ENCODE data around the gene PPP1CC.
"Not testable (repeated sequence)": the region's sequence is repeated elsewhere in the genome, so short reads cannot be mapped to it uniquely, and the experiment has no call there.

Gene PPP1CC

DNA sequence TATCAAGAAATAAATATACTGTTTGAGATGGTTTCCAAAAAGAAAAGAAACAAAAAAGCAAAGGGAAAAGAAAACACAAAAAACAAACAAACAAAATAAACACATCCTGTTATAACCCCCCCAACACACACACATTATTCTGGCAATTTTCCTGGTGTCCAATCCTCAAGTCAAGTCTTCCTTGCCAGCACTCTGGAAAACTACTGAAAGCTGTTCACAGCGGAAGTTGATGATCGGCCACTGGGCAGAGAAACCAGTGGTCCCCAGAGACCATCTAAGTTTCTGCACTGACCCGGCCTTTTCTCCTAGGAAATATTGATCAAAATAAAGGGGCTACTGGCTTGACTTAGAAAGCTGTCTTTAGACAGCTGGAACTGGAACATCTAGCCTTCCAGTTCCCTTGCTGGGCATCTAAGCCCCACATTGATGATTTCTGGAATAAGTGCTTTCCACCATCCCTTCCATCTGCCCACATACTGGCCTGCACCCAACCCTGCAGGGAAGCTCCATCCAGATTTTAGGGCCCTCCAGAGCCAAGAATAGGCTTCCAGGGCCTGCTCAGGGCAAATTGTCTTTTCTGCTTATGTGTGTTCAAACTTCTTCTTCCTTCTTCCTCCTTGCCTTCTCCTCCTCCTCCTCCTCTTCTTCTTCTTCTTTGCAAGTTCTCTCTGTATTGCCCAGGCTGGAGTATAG is 11.6 kb upstream of the PPP1CC start:
- DNase-seq (ENCODE audit: low spot score) = no peak

DNA sequence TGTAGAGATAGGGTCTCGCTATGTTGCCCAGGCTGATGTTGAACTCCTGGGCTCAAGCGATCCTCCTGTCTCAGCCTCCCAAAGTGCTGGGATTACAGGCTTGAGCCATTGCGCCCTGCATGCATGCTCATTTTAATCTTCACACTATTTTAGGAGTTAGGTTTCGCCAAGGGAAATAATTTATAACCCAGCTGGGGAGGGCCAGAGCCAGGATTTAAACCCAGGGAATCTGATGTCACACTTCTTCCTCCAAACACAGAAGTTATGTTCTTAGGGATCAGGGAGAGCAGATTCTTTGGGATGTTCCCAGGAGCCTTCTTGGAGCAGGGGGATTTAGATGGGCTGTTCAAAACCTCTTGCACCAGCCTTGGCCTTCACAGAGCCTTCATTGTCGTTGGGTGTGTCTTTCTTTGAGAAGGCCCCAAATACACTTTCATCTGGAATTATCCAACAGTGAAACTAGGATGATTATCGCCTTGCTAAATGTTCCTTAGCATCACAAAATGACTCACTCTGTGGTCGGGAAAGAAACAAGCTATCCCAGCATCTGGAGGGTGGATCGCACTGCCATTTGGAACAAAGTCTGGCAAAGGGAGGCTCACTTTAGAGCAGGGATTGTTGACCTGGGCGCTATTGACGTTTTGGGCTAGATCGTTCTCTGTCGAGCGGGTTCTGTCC is 8.2 kb upstream of the PPP1CC start:
- no peak for DNase-seq (ENCODE audit: low spot score)

DNA sequence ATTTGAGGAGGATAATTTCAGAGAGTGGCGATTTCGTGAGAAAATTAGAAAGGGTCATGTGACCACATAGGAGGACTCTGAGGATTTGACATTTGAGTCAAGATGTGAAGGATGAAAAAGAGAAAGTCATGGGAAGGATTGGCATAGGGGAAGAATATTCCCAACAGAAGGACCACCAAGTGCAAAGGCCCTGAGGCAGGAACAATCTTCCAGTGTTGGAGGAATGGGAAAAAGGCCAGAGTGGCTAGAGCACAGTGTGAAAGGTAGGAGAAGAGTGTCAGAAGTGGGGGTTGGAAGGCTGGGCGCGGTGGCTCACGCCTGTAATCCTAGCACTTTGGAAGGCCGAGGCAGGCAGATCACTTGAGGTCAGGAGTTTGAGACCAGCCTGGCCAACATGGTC is 3.9 kb upstream of the PPP1CC start:
- no peak for DNase-seq (ENCODE audit: low spot score)

DNA sequence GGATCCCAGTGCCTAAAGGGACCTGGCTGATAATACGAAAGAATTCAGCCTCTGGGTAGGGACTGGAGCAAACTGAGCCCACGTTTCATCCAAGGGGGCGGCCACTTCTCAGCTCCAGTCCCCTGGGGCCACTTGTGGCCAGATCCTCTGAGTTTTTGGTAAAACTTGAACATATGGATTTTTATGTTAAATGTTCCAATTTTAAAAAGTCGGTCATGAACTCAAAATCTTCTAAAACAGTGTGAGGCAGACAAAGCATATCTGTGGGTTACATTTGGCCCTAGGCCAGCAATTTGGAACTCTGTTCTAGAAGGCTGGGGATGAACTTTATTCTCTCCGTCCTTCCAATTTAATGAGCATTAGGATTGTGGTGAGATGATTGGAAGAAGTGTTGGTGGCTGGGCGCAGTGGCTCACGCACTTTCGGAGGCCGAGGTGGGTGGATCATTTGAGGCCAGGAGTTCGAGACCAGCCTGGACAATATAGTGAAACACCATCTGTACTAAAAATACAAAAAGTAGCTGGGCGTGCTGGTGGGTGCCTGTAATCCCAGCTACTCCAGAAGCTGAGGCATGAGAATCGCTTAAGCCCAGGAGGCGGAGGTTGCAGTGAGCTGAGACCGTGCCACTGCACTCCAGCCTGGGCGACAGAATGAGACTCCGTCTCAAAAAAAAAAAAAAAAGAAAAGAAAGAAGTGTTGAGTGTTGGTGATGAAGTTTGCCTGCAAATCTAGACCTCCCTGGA is 3.0 kb upstream of the PPP1CC start:
- DNase-seq (ENCODE audit: low spot score) = no peak

DNA sequence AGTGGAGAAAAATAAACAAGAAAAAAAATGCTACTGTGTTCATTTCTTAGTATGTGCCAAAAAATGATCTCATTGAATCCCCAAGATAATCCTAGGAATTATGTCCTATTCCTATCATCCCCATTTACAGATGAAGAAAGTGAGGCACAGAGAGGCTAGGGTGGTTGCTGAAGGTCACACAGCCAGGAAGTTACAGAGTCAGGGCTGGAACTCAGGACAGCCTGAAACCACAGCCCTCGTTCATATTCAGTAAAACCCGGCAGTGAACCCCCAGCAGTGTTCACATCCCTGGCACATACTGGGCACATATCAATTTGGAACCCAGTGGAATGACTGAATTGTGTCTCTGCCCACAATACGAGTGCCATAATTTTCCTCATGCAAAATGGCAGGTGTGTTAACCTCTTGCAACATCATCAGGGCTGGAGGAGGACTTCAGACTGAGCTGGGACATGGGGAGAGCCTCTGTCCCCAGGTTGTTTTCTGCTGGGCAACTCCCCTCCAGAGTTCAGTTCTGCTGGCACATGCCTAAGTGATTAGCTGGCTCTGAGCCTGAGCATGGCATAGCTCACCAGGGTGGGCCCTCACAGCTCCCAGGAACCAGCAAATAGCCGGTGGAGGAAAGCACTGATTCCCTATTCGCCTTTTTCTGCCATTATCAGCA is 2.0 kb upstream of the PPP1CC start:
- DNase-seq (ENCODE audit: low spot score) = peak; percentile 42

DNA sequence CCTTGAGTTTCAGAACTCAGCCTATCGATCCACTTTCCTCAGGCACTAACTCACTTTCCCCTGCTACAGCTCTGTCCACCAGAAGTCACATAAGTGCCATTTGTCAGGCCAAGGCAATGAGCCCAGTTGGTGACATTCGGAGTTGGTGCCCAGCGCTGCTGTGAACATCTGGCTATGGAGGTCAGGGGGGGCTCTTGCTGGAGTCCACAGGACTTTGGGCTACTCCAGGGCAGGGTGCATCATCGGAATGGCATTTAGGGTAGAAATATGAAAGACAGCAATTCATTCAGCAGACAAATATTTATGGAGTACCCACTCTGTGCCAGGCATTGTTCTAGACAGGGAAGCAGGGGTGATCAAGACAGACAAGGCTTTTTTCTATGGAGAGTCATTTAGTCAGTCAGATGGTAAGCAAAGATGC is 1.5 kb upstream of the PPP1CC start:
- DNase-seq (ENCODE audit: low spot score) = peak; percentile 59

DNA sequence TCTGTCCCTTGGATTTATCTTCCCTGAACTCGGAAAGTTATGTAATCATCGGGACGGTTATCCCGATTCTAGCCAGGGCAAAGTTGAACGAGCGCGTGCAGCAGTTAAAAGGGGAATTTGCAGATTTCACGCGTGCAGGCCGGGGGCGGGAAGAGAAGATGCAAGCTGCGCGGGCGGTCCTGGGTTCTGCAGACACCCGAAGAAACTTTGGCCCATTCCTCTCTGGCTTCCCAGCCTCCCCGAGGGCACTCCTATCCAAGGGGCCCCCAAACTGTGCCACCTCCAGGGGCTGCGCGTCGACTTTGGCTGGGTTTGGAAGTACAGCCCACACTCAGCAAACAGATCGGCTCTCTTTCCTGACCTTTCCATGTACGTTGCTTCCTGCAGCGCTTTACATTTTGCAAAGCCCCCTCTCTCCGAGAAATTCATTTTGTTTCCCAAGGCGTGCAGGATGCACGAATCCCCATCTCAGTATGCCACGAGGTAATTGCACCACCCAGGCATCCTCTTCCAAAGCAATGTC is 941 bp upstream of the PPP1CC start:
- peak; percentile 46 for DNase-seq (ENCODE audit: low spot score)

DNA sequence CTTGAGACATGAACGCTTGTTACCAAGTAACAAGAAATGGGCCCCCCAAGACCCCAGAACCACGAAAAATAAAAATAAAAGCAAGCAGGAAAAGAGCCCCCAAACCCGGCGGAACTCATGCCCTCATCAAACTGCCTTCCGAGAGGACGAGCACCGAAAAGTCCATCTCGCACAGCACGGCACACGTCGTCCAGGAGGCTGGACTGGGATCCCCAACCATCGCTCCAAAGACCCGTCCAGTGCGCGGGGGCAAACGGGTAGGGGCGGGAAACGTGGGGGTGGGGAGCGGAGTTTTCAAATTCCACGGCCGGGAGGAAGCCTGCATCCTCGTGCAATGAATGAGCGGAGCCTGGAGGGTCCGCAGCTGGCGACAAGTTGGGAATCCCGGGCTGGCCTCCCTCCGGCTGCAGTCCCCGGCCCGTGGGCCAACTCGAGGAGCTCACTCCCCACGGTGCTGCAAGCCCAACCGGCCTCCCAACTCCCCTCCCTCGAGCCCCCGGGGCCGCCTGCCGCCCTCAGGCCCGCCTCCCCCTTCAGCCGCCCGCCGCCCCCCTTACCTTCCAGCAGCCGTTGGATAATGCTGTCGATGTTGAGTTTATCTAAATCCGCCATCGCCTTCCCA is 484 bp downstream of the PPP1CC start:
- DNase-seq (ENCODE audit: low spot score) = peak; percentile 29

DNA sequence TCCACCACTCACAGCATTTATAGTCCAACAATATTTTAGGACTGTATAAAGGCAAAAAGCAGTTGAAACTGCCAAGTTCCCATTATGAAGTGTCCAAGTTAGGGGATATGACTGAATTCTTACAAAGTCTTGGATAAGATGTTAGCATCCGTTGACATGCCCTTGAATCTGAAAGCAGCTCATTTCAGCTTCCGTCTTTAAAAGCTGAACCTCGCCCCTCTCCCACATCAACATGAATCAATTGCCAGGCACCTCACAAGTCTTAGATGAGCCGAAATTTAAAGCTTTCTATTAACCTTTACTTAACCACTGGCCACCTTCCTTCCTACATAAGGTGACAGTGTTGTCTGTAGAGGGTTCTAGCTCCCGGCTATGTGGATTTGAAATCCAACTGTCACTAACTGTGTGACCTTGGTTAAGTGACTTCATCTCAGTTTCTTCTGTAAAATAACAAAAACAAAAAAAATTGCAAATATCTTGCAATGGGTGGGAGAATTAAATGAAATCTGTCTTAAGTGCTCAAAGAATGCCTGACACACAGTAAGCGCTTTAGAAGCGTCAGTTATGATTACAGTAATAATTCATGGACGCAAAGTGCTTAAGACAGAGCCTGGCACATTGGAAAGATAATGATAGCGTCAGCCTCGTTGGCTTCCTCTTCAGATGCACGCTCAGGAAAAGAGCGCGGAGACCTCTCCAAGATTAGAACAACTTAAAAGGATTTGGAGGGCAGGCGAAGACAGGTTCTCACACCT is 1.2 kb downstream of the PPP1CC start:
- DNase-seq (ENCODE audit: low spot score) = peak; percentile 74

DNA sequence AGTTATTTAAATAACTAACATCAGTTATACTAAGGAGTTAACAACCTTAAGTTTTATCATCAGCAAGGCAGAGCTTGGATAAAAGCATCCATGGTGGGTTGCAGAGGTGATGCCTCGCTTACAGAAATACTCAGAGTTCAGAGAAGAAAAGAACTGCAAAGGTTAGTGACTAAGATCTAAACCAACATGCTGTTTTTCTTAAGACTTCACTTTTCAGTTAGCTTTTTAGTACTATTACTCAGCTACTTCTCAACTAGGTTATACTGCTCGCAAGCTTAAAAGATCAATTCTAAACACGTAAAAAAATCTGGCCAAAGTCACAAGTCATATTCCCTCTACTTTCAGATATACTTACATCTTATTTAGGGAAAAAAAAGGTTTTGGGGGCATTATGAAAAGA is 2.8 kb downstream of the PPP1CC start:
- DNase-seq (ENCODE audit: low spot score) = peak; percentile 47

DNA sequence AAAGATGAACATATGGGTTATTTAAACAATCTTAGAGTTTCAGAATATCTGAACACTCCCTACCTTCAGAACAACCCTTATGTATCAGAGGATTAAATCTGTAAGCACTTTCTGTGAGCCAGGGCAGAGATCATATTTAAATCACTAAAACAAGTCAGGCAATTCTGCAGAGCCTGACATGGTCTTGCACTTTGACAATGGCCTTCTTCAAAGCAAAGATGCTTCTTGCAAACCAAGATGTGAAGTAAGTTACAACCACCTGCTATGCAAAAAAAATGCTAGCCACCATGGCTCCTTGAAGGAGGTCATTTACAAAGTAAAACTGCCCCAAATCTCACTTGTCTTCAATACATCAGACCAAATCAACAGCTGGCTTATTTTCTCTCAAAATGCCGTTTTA is 3.2 kb downstream of the PPP1CC start:
- DNase-seq (ENCODE audit: low spot score) = no peak

DNA sequence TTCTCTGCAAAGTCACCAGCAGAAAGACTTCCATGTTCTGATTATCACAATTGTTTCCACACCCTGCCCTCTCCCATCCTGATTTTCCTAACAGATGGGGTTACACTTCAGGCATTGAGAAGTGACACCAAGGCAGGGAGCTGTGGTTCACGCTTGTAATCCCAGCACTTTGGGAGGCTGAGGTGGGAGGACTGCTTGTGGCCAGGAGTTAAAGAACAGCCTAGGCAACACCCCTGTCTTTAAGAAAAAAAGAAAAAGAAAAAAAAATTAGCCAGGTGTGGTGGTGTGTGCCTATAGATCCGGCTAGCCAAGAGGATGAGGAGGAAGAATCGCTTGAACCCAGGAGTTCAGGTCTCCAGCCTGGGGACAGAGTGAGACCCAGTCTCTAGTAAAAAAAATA is 5.2 kb downstream of the PPP1CC start:
- no peak for DNase-seq (ENCODE audit: low spot score)

DNA sequence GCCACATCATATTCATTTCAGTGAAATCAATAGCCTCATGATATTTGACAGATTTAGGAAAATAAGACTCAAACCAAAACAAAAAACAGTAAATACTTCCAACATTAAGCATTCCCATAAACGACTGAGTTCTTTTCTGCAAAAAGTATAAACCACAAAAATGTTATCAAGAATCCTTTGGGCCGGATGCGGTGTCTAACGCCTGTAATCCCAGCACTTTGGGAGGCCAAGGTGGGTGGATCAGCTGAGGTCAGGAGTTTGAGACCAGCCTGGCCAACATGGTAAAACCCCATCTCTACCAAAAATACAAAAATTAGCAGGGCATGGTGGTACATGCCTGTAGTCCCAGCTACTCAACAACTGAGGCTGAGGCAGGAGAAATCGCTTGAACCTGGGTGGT is 5.7 kb downstream of the PPP1CC start:
- DNase-seq (ENCODE audit: low spot score) = not testable (repeated sequence)

DNA sequence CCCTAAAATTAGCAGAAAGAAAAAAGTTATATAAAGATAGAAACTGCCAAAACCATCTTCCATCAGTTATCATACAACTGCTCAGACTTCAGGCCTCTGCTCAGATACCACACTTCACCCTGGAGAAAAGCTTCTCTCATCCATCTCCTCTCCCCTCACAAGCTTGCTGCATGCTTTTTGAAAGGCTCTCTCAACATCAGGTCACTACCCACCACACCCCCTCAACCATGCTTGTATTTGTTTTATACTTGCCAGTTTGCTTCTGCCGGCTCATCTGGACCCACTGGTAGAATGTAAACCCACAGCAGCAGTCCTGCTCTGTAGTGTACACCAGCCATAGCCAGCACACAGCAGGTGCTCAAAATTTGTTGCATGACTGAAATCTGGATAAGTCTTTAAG is 8.8 kb downstream of the PPP1CC start:
- DNase-seq (ENCODE audit: low spot score) = no peak

DNA sequence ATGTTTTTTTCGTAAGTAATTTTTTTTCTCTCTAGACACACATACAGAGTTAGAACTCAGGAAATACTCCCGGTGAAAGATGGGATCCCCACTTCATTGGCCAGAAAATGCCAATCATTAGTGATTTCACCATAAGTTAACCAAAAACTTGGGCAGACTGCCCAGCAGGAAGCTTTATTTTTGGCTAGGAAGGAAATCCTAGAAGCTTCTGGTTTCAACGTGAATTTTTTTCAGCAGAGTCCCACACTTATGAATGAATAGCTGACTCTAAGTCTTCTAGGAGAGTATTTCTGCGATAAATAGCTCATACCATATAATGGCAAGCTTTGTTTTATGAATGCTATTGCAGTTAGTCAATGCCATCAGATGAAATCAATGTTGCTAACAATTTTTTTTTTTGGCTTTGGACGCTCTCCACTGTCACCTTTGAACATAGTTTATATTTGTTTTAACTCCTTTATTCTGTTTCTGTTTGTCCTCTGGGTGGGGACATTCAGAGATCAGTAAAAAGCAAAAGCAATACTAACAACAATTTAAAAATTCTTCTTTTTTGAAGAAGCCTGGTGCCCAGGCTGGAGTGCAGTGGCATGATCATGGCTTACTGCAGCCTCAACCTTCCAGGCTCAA is 9.5 kb downstream of the PPP1CC start:
- no peak for DNase-seq (ENCODE audit: low spot score)

DNA sequence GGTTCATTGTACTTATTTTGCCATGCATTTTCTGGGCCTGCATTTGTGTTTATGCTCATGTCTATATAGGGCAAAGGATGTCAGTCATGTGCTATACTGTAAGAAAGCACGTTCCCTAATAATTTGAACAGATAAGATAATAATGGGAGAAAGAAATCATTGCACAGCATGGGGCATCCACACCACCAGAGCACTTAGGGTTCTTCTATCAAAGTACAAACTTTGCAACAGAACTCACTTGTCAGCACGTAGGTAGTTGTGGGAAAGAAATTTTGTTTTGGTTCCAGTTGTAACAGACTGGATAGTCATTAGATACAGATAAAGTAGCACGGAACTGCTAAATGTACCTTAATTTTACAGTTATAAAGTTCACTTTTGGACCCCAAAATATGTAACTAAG is 10.1 kb downstream of the PPP1CC start:
- no peak for DNase-seq (ENCODE audit: low spot score)

DNA sequence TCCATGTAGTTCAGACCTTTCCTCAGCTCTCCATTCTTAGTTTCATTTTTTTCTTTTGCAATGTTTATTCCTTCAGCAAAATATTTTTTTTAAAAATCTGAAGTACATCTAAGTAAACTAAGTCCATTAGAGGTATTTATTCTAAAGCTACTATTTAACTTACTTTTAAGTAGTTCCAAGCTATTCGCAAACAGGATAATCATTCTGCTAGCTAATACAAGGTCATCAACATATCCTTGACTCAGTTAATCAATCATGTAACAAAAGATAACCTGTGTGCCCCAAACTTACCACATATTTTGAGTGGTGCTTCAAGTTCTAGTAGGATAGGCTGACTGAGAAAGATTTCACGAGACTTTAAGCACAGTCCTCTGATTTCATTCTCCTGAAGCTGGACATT is 11.2 kb downstream of the PPP1CC start:
- DNase-seq (ENCODE audit: low spot score) = no peak

DNA sequence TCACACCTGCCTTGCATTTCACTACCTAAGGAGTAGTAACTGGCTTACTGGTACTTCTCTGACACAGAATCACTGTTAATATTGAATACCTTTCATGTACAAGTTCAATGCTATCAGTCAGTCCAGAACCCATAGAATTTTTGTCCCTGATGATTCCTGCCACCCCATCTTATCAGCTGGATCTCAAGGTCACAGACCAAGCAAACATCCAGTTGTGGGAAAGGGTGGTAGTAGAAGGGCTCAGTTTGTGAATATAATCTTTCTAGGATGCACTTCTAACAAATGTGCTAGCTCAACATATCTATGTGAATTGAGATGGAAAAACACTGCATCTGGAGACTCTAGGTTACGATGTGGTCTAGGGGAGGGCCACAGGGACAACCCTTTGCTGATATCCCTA is 14.1 kb downstream of the PPP1CC start:
- no peak for DNase-seq (ENCODE audit: low spot score)

DNA sequence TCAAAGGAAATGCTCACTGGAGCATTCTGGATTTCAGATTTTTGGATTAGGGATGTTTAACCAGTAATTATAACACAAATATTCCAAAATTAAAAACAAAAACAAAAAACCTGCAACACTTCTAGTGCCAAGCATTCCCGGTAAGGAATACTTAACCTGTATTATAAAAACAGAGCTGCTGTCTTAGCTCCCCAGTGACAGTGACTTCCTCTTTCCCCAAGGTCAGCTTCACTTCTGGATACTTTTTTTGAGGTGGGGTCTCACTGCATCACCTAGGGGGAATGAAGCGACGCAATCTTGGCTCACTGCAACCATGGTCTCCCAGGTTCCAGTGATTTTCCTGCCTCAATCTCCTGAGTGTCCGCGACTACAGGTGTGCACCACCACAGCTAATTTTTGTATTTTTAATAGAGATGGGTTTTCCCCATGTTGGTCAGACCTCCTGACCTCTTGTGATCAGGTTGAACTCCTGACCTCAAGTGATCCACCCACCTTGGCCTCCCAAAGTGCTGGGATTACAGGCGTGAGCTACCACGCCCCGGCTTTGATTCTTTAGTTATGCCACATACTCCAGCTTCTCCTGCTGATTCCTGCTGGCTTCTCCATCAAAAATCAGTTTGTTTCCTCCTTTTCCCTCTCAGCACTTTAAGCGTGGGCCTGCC is 15.9 kb downstream of the PPP1CC start:
- no peak for DNase-seq (ENCODE audit: low spot score)

DNA sequence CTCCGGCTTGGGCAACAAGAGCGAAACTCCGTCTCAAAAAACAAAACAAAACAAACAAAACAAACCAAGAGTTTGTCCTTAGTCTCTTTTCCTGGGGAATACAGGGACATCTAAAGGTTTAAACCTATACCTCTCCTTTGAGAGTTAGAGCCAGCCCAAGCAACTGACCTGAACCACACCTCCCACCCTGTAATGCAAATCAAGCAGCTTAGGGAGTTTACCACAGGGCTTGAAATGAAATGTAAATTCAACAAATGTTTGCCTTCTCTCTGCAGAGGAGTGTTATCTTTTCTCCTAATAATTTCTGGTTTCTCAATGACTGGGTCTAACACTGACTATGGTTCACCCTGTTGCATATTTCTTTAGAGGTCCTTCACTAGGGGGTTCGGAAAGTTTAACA is 16.7 kb downstream of the PPP1CC start:
- no peak for DNase-seq (ENCODE audit: low spot score)

All from RKO (cell line).